Esophagus muscularis mucosa (tissue), 3 donors: Measurements from ENCODE around the gene RPLP2.

Experiments used
- POLR2A ChIP-seq: fragments of 450-650 bp; IDR thresholded peaks from one replicate; pipeline ENCODE4 v1.6.1; 2017; ENCODE audit warnings: antibody characterized with exemption, moderate library complexity, mild to moderate bottlenecking, low read depth
- TF ChIP-seq, protein P1 (sequence below), 3 experiments: fragments of 200-600 bp in 2 of 3; fragments of 450-650 bp in 1 of 3; sonication (generic) in 2 of 3; IDR thresholded peaks; one replicate each; pipeline ENCODE4 v1.5.1; 2017 to 2019; ENCODE audit warnings: antibody characterized with exemption in 3 of 3, mild to moderate bottlenecking in 2 of 3, moderate library complexity in 1 of 3

DNA sequence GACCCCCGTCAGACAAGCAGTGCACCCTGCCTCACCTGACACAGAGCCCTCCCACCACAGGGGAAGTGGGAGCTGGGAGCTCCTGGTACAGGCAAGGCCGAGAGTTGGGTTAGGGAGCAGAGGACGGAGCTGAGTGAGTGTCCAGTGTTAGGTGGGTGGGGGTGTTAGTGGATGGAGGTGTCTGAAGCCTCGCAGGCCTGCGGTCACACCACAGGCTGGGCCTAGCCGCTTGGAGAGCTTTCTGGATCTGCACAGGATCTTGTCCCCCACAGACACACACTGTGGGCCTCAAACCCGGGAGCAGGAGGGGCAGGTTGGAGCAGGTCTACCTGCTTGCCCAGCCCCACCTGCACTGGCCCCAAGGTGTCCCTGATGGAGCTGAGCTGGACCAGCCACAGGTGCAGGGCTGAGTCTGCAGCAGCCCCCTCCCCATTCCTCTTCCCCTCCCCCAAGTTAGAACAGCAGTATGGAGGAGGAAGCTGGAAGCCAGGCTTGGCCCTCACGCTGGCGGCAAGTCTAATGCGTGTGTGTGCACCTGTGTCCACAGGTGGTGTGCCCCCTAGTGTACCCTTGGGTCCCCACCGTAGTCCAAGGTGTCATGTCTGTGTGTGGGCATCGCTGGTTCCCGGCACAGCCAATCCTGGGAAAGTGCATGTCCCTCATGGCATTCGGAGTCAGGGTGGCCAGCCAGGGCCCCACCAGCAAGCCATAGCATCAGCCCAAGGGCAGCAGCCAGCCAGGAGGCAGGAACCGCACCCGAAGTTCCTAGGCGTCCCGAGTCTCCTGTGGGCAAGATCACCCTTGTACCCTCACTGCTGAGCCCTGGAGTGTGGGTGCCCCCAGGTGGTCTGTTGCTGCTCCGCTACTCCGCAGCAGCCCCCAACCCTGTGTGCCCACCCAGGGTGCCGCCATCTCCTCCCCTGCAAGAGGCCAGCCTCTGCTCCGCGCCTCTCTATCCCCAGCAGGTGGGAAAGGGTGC, 30.5 kb upstream of the RPLP2 start:
- TF ChIP-seq, protein P1, sequence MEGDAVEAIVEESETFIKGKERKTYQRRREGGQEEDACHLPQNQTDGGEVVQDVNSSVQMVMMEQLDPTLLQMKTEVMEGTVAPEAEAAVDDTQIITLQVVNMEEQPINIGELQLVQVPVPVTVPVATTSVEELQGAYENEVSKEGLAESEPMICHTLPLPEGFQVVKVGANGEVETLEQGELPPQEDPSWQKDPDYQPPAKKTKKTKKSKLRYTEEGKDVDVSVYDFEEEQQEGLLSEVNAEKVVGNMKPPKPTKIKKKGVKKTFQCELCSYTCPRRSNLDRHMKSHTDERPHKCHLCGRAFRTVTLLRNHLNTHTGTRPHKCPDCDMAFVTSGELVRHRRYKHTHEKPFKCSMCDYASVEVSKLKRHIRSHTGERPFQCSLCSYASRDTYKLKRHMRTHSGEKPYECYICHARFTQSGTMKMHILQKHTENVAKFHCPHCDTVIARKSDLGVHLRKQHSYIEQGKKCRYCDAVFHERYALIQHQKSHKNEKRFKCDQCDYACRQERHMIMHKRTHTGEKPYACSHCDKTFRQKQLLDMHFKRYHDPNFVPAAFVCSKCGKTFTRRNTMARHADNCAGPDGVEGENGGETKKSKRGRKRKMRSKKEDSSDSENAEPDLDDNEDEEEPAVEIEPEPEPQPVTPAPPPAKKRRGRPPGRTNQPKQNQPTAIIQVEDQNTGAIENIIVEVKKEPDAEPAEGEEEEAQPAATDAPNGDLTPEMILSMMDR (IDR thresholded peaks at IDR 0.05), result no peak
- no peak for TF ChIP-seq POLR2A
